ENCODE measurements around the gene PPP2R3B.

GRCh38 chrX:387729-388128, 1.0 kb upstream of the PPP2R3B start:
- no peak for TF ChIP-seq RAD21 (IDR thresholded peaks at IDR 0.05; ENCODE audit: low read depth)
- no peak for TF ChIP-seq CTCF (IDR thresholded peaks at IDR 0.05 in 2 of 3, conservative IDR thresholded peaks at IDR 0.05 in 1 of 3; ENCODE audit: borderline replicate concordance in 1 of 3, insufficient read depth in 1 of 3, low read depth in 2 of 3, low read length in 2 of 3)
- TF ChIP-seq YY1 (IDR thresholded peaks at IDR 0.05; ENCODE audit: extremely low read depth, insufficient replicate concordance, low read depth, low read length): no peak
- no peak for TF ChIP-seq MAX (IDR thresholded peaks at IDR 0.05)
- TF ChIP-seq EZH2 (IDR thresholded peaks at IDR 0.05): no peak
- no peak for TF ChIP-seq SP1 (IDR thresholded peaks at IDR 0.05; ENCODE audit: low read depth)
- TF ChIP-seq POLR2AphosphoS5 (IDR thresholded peaks at IDR 0.05; ENCODE audit: low read depth, low read length): no peak
- TF ChIP-seq SRF (IDR thresholded peaks at IDR 0.05; ENCODE audit: low read depth): no peak
- no peak for TF ChIP-seq POLR2A (IDR thresholded peaks at IDR 0.05; ENCODE audit: borderline replicate concordance, extremely low read depth, insufficient read depth, insufficient read length)
- TF ChIP-seq JUND (IDR thresholded peaks at IDR 0.05): no peak
- TF ChIP-seq EGR1 (IDR thresholded peaks at IDR 0.05; ENCODE audit: low read depth): no peak
- TF ChIP-seq EZH2phosphoT487 (IDR thresholded peaks at IDR 0.05; ENCODE audit: borderline replicate concordance): no peak
- no peak for TF ChIP-seq CEBPB (IDR thresholded peaks at IDR 0.05; ENCODE audit: low read depth)

Data from HCT116 (cell line).